ENCODE measurements around the gene USP44. TPM values are rescaled to one million over a fixed set of nuclear protein-coding genes. Genes with fewer than 3 reads are reported as not detected.

Gene USP44
- total and polyA plus RNA-seq, 2 of the 8 experiments (the other 6 are each of a cell fraction or from before 2014, with no cell fraction given): 129 to 197 TPM

- TF ChIP-seq NANOG (IDR thresholded peaks at IDR 0.05; ENCODE audit: insufficient read depth, low read depth, low read length, poor library complexity, severe bottlenecking): no peak
- TF ChIP-seq CBX8 (IDR thresholded peaks at IDR 0.05; ENCODE audit: borderline replicate concordance, low read depth, low read length): no peak
- TF ChIP-seq JUN (IDR thresholded peaks at IDR 0.05; ENCODE audit: low read depth, low read length): no peak
These were observed 69.4 kb downstream of the USP44 start (continued) for GRCh38 chr12:95481888-95482287.
